ENCODE data around the gene SLC6A11. TPM values are rescaled to one million over a fixed set of nuclear protein-coding genes. Genes with fewer than 3 reads are reported as not detected.

The SLC6A11 gene
- under 1 TPM in 1 of 4 donors, not detected in 3; 0.05 TPM for total RNA-seq

GRCh38 chr3:10816019-10816862 lies at the start of gene SLC6A11:
TSS of gene SLC6A11 (plus strand) at chr3:10816228. CDS start at chr3:10816266, 38 bp downstream.
- Histone ChIP-seq H3K9me3 (no peaks in the 10 kb centered on the region), H3K27ac (no peak within 1 kb of the TSS), H3K4me1 (peaks cover 0 to 11% (median 0%) of the 10 kb centered on the region in 3 donors), H3K4me3 (peak within 1 kb of the TSS in 1 of 2 donors; percentile 45), H3K27me3 (peaks cover 56% of the 10 kb centered on the region), H3K36me3 (no peaks in the 10 kb centered on the region)
- no CpG with 5 or more reads among the region's 96 CpGs for WGBS, 2 donors (ENCODE audit: low coverage in 1 of 2)
- ATAC-seq = no peak
- TF ChIP-seq POLR2AphosphoS5 (IDR thresholded peaks at IDR 0.05) (no peak), CTCF (IDR thresholded peaks at IDR 0.05) (no peak), POLR2A (IDR thresholded peaks at IDR 0.05) (no peak), EP300 (IDR thresholded peaks at IDR 0.05) (no peak)

GRCh38 chr3:10768708-10769394 lies 47.2 kb upstream of the SLC6A11 start:
- no peak for TF ChIP-seq CTCF (IDR thresholded peaks at IDR 0.05)
- TF ChIP-seq EP300 (IDR thresholded peaks at IDR 0.05) = no peak
- no peak for TF ChIP-seq POLR2AphosphoS5 (IDR thresholded peaks at IDR 0.05)
- Histone ChIP-seq H3K4me3 (no peak overlapping the region), H3K27me3 (peaks cover 74% of the 10 kb centered on the region), H3K9me3 (peaks cover 0 to 10% (median 0%) of the 10 kb centered on the region in 3 donors), H3K4me1 (no peaks in the 10 kb centered on the region), H3K36me3 (no peaks in the 10 kb centered on the region), H3K27ac (no peak overlapping the region)
- WGBS, 2 donors (ENCODE audit: low coverage in 1 of 2) = 65% methylated on average over 2 to 6 of the region's 10 CpGs
- no peak for ATAC-seq

GRCh38 chr3:10770547-10770946 lies 45.5 kb upstream of the SLC6A11 start:
- no peak for TF ChIP-seq CTCF (IDR thresholded peaks at IDR 0.05)
- no peak for TF ChIP-seq POLR2AphosphoS5 (IDR thresholded peaks at IDR 0.05)
- no peak for TF ChIP-seq EP300 (IDR thresholded peaks at IDR 0.05)
- TF ChIP-seq POLR2A (IDR thresholded peaks at IDR 0.05) = no peak
- Histone ChIP-seq H3K4me1 (no peaks in the 10 kb centered on the region), H3K36me3 (no peaks in the 10 kb centered on the region), H3K4me3 (no peak overlapping the region), H3K9me3 (peaks cover 0 to 12% (median 0%) of the 10 kb centered on the region in 3 donors), H3K27ac (no peak overlapping the region), H3K27me3 (peaks cover 75% of the 10 kb centered on the region)
- 79 to 100% methylated on average over 2 to 8 of the region's 11 CpGs for WGBS, 2 donors (ENCODE audit: low coverage in 1 of 2)
- ATAC-seq = no peak

- no peak overlapping the region for H3K27ac ChIP-seq
- H3K27me3 ChIP-seq = peaks cover 75% of the 10 kb centered on the region
- 40% methylated on average over 1 of the region's 3 CpGs; no CpG with 5 or more reads in 1 of the 2 donors for WGBS, 2 donors (ENCODE audit: low coverage in 1 of 2)
- TF ChIP-seq POLR2AphosphoS5 (IDR thresholded peaks at IDR 0.05) = no peak
- no peak for TF ChIP-seq CTCF (IDR thresholded peaks at IDR 0.05)
- TF ChIP-seq POLR2A (IDR thresholded peaks at IDR 0.05) = no peak
- TF ChIP-seq EP300 (IDR thresholded peaks at IDR 0.05) = no peak
- H3K4me1 ChIP-seq = no peaks in the 10 kb centered on the region
- ATAC-seq = no peak
- no peak overlapping the region for H3K4me3 ChIP-seq
- no peaks in the 10 kb centered on the region for H3K36me3 ChIP-seq
- peaks cover 0 to 12% (median 0%) of the 10 kb centered on the region in 3 donors for H3K9me3 ChIP-seq
These were observed 45.0 kb upstream of the SLC6A11 start for GRCh38 chr3:10770981-10771380.

Data from gastroesophageal sphincter (tissue), 4 donors.